ENCODE data around the gene ZBTB6.

The ZBTB6 gene

DNA sequence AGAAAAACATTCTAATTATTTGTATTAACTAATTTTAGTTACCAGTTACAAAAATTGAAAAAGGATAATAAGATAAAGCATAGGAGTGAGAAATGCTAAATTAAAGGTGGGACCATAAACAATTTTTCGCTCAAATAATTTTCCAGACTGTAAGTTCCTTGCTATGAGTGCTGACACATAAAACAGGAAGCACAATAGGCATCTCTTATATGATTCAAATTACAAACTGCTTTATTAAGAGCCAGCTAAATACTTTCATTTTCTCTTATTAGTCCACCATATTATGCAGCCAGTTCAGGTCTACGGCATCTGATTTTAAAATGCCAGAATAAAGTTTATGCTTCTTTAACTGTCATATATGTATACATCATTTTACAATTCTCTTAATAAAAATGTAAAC is 12.3 kb downstream of the ZBTB6 start (continued):
- no peak for TF ChIP-seq SP2 (tag by site-specific recombination; IDR thresholded peaks at IDR 0.05)
- no peak for TF ChIP-seq ZNF555 (tag by site-specific recombination; conservative IDR thresholded peaks at IDR 0.05)
- TF ChIP-seq ZNF664 (tag by site-specific recombination; IDR thresholded peaks at IDR 0.05): no peak
- no peak for TF ChIP-seq ZNF658 (tag by site-specific recombination; IDR thresholded peaks at IDR 0.05)
- TF ChIP-seq OVOL3 (tag by site-specific recombination; IDR thresholded peaks at IDR 0.05): no peak

DNA sequence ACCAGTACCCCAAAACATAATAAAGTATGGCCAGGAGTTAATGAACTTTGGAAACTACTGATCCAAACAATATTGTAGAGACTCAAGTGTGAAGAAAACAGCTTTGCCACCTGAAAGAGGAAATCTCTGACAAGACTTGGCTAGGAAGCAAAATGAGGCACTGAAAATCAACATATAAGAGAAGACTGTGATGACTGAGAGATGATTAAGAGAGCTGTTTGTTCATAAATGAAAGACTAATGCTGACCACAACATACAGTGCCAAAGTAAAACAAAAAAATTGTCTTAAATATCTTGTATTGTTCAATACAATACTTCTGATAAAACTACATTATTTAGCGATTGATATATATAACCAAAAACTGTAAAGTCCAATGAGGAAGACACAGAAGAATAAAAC is 15.2 kb downstream of the ZBTB6 start:
- H3K27ac ChIP-seq (ENCODE audit: extremely low read depth, low read depth, low read length): no peak overlapping the region
- H3K36me3 ChIP-seq (ENCODE audit: control insufficient read depth in 2 of 2, insufficient read depth in 1 of 2, low read length in 2 of 2): peaks cover 27 to 38% of the 10 kb centered on the region in 2 experiments
- no peaks in the 10 kb centered on the region for H3K4me1 ChIP-seq (ENCODE audit: control insufficient read depth, insufficient read depth, low read length)
- TF ChIP-seq ZBTB10 (tag by site-specific recombination; IDR thresholded peaks at IDR 0.05) (no peak), ZNF621 (tag by site-specific recombination; IDR thresholded peaks at IDR 0.05) (no peak), ZNF416 (tag by site-specific recombination; IDR thresholded peaks at IDR 0.05) (no peak), BCL11B (tag by site-specific recombination; IDR thresholded peaks at IDR 0.05; ENCODE audit: low read depth) (no peak)
- TF ChIP-seq, protein P1, sequence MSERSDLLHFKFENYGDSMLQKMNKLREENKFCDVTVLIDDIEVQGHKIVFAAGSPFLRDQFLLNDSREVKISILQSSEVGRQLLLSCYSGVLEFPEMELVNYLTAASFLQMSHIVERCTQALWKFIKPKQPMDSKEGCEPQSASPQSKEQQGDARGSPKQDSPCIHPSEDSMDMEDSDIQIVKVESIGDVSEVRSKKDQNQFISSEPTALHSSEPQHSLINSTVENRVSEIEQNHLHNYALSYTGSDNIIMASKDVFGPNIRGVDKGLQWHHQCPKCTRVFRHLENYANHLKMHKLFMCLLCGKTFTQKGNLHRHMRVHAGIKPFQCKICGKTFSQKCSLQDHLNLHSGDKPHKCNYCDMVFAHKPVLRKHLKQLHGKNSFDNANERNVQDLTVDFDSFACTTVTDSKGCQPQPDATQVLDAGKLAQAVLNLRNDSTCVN (tag by site-specific recombination; optimal IDR thresholded peaks at IDR 0.05): no peak
- ChIA-PET POLR2A (interaction anchor here (0.7 to 1.3 kb wide), 2 partner anchors 33 to 59 kb away, joined by 4 to 5 read pairs; partner anchors contain the start of gene ZBTB26), CTCF (interaction anchor here (0.6 kb wide), 1 partner anchor 45 kb away, joined by 5 read pairs; no protein-coding TSS in a partner anchor)
- H3K9me3 ChIP-seq (ENCODE audit: control insufficient read depth, insufficient read depth, low read depth, low read length): no peaks in the 10 kb centered on the region
- H3K4me3 ChIP-seq (ENCODE audit: low read depth, low read length): no peak overlapping the region

DNA sequence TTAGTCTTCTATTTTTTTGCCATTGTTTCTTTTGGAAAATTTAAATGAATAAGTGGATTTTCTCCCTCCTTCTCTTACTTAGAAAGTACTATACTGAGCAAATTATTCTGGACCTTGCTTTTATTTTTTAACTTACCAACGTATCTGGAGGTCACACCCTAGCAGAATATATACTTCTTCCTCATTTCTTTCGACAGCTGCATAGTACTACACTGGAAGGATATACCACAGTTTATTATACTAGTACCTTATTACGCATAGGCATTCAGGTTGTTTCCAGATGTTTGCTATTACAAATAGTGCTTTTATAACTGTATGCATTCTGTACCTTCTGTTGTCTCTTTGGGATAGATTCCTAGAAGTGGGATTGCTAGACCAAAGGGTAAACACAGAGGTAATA is 24.6 kb downstream of the ZBTB6 start:
- ChIA-PET CTCF (no interaction called here), POLR2A (no interaction called here)
- peaks cover 53 to 70% of the 10 kb centered on the region in 2 experiments for H3K36me3 ChIP-seq (ENCODE audit: control insufficient read depth in 2 of 2, insufficient read depth in 1 of 2, low read length in 2 of 2)
- H3K4me3 ChIP-seq (ENCODE audit: low read depth, low read length): no peak overlapping the region
- no peaks in the 10 kb centered on the region for H3K4me1 ChIP-seq (ENCODE audit: control insufficient read depth, insufficient read depth, low read length)
- TF ChIP-seq ZNF324 (tag by site-specific recombination; IDR thresholded peaks at IDR 0.05) (no peak), ZNF548 (tag by site-specific recombination; IDR thresholded peaks at IDR 0.05) (no peak), SALL2 (tag by site-specific recombination; IDR thresholded peaks at IDR 0.05; ENCODE audit: borderline replicate concordance) (no peak), ZNF830 (tag by site-specific recombination; IDR thresholded peaks at IDR 0.05; ENCODE audit: low read depth) (no peak), HOXA7 (CRISPR knock-in tag; IDR thresholded peaks at IDR 0.05; ENCODE audit: borderline replicate concordance) (no peak), ZSCAN4 (tag by site-specific recombination; IDR thresholded peaks at IDR 0.05) (no peak), ZNF514 (tag by site-specific recombination; IDR thresholded peaks at IDR 0.05) (no peak), FEZF1 (tag by site-specific recombination; IDR thresholded peaks at IDR 0.05) (no peak), ZFP69B (tag by site-specific recombination; IDR thresholded peaks at IDR 0.05) (no peak), ZNF223 (tag by site-specific recombination; IDR thresholded peaks at IDR 0.05) (no peak), KLF17 (tag by site-specific recombination; IDR thresholded peaks at IDR 0.05) (no peak), SETDB1 (IDR thresholded peaks at IDR 0.05; ENCODE audit: insufficient read length, low read length) (no peak), ZSCAN16 (tag by site-specific recombination; IDR thresholded peaks at IDR 0.05) (no peak), ZNF837 (tag by site-specific recombination; IDR thresholded peaks at IDR 0.05) (no peak), IKZF3 (tag by site-specific recombination; IDR thresholded peaks at IDR 0.05) (no peak), ZNF23 (tag by site-specific recombination; IDR thresholded peaks at IDR 0.05; ENCODE audit: borderline replicate concordance) (no peak), ZNF157 (tag by site-specific recombination; IDR thresholded peaks at IDR 0.05) (no peak), YY1 (tag by site-specific recombination; IDR thresholded peaks at IDR 0.05) (no peak), MYNN (tag by site-specific recombination; IDR thresholded peaks at IDR 0.05; ENCODE audit: borderline replicate concordance) (no peak), ZNF747 (tag by site-specific recombination; IDR thresholded peaks at IDR 0.05) (no peak)
- no peak overlapping the region for H3K27ac ChIP-seq (ENCODE audit: extremely low read depth, low read depth, low read length)
- no peaks in the 10 kb centered on the region for H3K9me3 ChIP-seq (ENCODE audit: control insufficient read depth, insufficient read depth, low read depth, low read length)

Data from HEK293 (cell line).